GM23248 (cell line): ENCODE measurements around the gene PTPRD.

Experiments used
- EZH2 ChIP-seq: fragments of 200-600 bp; sonication (generic); IDR thresholded peaks from 2 replicates; pipeline ENCODE4 v1.6.1; 2018; ENCODE audit warnings: antibody characterized with exemption, mild to moderate bottlenecking; ENCODE audit not compliant: insufficient read depth, poor library complexity, severe bottlenecking
- EZH2phosphoT487 ChIP-seq: fragments of 200-600 bp; sonication (generic); IDR thresholded peaks from 2 replicates; pipeline ENCODE4 v1.6.1; 2018; ENCODE audit warnings: antibody characterized with exemption, moderate library complexity, mild to moderate bottlenecking, low read depth; ENCODE audit not compliant: insufficient read depth

DNA sequence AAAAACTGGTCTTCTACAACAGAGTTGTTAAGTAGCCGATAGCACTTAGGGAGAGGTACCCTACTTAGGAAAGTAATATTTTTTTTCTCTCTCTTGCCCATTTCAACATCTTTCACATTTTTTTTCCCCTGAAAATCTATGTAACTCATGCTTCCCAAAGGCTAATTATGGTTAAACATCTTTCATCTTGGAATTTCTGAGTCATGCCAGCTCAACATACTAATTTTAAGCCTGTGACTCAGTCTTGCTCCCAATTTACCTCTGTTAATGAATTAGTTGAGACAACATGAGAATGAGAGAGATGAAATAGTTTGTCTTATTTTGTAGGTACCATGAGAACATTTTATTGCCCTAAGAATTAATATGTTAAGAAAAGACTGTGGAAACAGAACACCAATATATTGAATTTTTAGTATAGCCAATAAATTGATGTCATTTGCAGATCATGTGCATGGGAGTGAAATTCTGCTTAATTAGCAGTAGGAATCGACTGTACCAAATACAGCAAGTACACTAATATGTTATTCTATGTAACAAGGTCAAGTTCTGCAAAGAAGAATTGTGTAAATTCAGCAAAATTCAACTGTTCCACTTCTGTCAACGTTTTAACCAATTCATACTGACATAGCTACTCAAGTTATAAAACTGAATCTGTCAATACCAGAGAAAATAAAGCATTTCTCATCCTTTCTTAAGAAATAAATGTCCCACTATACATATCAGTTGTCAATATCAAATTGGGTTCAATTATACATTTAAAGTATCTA, 550.0 kb downstream of the PTPRD start:
- TF ChIP-seq EZH2phosphoT487 (no peak), EZH2 (no peak)
